IPS DF 19.7 (cell line): ENCODE results near the gene BCAS3.
"Not testable (repeated sequence)": the region's sequence is repeated elsewhere in the genome, so short reads cannot be mapped to it uniquely, and the experiment has no call there.

Source experiments
- DNase-seq: peaks from one replicate; pipeline ENCODE4 v3.0.0-alpha.2; 2013; ENCODE audit warnings: low read depth, low spot score

Gene BCAS3

GRCh38 chr17:60934723-60935122, 257.1 kb downstream of the BCAS3 start:
- no peak for DNase-seq

GRCh38 chr17:60935991-60936390, 258.3 kb downstream of the BCAS3 start:
- DNase-seq: not testable (repeated sequence)

GRCh38 chr17:60939318-60939717, 261.7 kb downstream of the BCAS3 start:
- DNase-seq: no peak

GRCh38 chr17:60941028-60941427, 263.4 kb downstream of the BCAS3 start:
- no peak for DNase-seq

GRCh38 chr17:60941571-60941970, 263.9 kb downstream of the BCAS3 start:
- no peak for DNase-seq

GRCh38 chr17:60944751-60945150, 267.1 kb downstream of the BCAS3 start:
- no peak for DNase-seq

GRCh38 chr17:60947100-60947499, 269.4 kb downstream of the BCAS3 start:
- DNase-seq: no peak

GRCh38 chr17:60947543-60947942, 269.9 kb downstream of the BCAS3 start:
- no peak for DNase-seq

GRCh38 chr17:60952747-60953146, 275.1 kb downstream of the BCAS3 start:
- DNase-seq: no peak

- no peak for DNase-seq
Measured at GRCh38 chr17:60959011-60959410, 281.4 kb downstream of the BCAS3 start.

- no peak for DNase-seq
Measured at GRCh38 chr17:60959696-60960095, 282.0 kb downstream of the BCAS3 start.

- no peak for DNase-seq
Measured at GRCh38 chr17:60960398-60961065, 282.9 kb downstream of the BCAS3 start.

GRCh38 chr17:60964160-60964559, 286.5 kb downstream of the BCAS3 start:
- DNase-seq: no peak

GRCh38 chr17:60968266-60968665, 290.6 kb downstream of the BCAS3 start:
- no peak for DNase-seq

GRCh38 chr17:60969500-60970037, 291.9 kb downstream of the BCAS3 start:
- no peak for DNase-seq

GRCh38 chr17:60970741-60971140, 293.1 kb downstream of the BCAS3 start:
- no peak for DNase-seq

GRCh38 chr17:60971515-60972369, 294.1 kb downstream of the BCAS3 start:
- peak; percentile 20 for DNase-seq

GRCh38 chr17:60976861-60977260, 299.2 kb downstream of the BCAS3 start:
- DNase-seq: not testable (repeated sequence)

GRCh38 chr17:60989379-60989778, 311.7 kb downstream of the BCAS3 start:
- no peak for DNase-seq

GRCh38 chr17:60989846-60990245, 312.2 kb downstream of the BCAS3 start:
- DNase-seq: no peak

- DNase-seq: no peak
Measured at GRCh38 chr17:60993497-60993896, 315.8 kb downstream of the BCAS3 start.

- no peak for DNase-seq
Measured at GRCh38 chr17:60995680-60996079, 318.0 kb downstream of the BCAS3 start.

GRCh38 chr17:61000911-61001310, 323.3 kb downstream of the BCAS3 start:
- no peak for DNase-seq
